CD4-positive, alpha-beta T cell treated with Interleukin-4 for 4 hours (primary cell): Measurements from ENCODE around the gene PRR33.
"Not testable (repeated sequence)": the region's sequence is repeated elsewhere in the genome, so short reads cannot be mapped to it uniquely, and the experiment has no call there.

ENCODE experiments used
- DNase-seq: peaks from one replicate; pipeline ENCODE4 v3.0.0-alpha.2; 2020

Gene PRR33

DNA sequence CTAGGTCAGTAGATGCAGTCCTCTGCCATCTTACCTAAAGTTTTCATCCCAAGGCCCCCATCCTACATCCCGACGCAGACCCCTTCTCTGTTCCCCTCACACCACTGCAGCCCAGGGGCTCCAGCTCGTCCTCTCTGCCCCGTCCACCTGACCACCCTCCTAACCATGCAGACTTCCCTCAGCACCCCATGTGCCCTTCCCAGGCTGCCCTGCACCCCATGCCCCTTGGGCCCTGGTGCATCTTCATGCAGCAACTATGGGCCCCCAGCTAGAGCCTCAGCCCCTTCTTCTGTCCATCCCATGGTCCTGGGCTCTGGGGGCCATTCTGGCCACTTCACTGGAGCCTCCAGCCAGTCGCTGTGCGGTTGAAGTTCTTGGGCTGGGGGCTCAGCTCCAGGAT lies 2.9 kb downstream of the PRR33 start:
- DNase-seq, result no peak

DNA sequence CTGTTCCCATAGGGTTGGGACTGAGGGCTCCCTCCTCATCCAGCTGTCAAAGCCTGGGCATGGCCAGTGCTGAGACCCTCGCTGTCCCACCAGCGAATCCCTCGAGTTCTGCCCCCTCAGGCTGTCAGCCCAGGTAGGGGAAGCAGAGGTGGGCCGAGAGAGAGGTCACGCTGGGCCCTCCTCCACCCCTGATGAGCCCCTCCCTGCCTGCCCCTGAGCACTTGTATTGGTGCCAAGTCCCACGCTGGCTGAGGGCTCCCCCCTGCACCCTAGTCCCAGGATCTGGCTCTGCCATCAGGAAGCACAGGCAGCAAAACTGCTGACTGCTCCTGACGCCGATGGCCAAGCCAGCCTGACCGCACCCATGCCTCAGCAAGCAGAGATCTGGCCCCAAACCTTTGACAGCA lies 3.3 kb downstream of the PRR33 start:
- DNase-seq, result no peak

DNA sequence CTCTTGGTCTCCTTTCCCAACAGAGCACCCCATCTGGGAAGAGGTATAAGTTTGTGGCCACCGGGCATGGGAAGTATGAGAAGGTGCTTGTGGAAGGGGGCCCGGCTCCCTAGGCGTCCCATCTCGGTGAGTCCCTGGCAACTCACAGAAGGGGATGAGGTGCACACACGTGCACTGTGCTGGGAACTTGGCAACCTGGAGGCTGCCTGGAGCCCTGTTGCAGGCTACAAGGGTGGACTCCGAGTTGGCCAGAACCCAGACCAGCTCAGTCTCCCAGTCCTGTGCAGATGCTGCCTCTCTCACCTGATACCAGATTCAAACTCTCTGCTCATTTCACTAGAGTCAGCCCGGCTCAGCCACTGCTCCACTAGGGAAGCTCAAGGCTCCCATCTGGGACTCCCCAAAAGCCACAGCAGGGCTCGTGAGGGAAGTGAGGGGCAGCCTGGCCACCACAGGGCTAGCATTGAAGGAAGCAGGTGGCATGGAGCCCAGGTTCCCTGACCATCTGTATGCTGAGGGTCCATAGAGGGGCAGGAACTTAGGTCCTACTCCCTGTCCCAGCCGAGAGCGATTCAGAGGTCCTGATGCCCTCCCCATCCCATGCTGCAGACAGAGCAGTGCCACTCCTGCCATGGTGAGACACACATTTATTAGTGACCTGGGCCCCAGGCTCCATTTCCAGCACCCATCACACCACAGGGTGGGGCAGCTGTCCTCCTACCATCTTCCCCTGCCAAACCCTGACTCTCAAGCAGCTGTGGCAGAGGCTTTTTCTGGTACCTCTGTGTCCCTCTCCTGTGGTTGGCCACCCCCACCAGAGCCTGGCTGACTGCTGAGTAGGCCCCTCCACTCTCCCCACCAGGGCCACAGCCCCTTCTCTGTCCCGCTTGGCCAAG lies 4.0 kb downstream of the PRR33 start:
- DNase-seq, result no peak

DNA sequence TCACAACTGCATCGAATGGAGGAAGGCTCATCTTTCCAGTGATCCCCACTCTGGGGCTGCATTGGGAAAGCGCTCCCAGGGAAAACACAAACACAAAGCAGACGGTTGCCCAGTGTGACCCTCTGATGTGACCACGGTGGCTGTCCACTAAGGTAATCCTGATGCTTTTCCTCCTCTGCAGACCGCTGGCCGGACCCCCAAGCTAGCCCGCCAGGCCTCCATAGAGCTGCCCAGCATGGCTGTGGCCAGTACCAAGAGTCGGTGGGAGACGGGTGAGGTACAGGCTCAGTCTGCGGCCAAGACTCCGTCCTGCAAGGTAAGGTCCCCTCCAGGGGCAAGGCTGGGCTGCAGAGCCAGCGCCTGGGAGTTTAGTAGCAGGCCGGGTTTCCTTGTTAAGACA lies 5.1 kb downstream of the PRR33 start:
- not testable (repeated sequence) for DNase-seq

DNA sequence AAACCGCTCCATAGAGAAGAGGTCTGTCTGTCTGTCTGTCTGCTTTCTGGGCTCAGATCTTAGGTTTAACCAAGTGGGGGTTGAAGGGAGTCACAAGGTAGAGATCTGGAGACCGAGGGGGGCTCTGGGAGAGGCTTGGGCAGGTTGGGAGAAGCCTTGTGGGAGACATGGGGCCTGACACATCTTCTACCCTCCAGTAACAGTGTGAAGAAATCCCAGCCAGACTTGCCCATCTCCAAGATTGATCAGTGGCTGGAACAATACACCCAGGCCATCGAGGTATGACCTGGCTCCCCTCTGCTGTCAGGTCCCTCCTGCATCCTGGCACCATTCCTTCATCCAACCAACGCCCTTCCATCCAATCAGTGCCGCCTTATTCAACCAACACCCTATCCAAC lies 7.4 kb downstream of the PRR33 start:
- DNase-seq, result no peak

DNA sequence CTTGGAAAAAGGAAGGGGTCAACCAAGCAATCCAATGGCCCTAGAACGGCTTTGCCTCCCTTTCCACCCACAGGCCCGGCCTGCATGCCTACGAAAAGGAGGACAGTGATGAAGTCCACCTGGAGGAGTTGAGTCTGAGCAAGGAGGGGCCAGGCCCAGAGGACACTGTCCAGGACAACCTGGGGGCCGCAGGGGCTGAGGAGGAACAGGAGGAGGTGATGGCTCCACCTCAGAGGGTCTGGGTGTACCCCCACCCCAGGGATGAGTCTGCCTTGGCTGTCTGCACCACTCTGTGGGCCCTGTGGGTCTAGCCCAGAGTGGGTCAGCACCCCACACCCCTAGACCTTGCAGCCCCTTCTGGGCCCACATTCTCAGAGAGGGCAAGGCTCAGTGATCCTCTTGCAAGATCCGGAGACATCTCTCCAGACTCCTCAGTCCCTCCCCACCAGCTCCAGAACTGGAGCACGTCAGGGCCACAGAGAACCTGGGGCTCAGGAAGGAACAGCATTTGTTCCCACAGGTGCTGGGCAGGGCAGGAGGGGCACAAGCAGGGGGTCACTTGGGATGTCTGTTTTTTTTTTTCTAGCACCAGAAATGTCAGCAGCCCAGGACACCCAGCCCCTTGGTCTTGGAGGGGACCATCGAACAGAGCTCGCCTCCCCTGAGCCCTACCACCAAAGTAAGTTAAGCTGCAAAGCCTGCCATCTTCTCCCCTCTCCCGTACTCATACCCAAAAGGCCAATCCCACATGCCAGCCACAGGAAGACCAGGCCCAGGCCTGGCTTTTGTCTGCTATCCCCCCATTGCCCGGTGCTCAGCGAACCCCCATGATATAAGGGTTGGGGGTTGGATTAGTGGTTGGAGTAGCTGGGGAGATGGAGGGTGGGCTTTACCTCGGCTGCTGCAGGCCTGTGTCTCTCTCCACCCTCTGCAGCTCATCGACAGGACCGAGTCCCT lies 8.1 kb downstream of the PRR33 start:
- DNase-seq, result no peak

DNA sequence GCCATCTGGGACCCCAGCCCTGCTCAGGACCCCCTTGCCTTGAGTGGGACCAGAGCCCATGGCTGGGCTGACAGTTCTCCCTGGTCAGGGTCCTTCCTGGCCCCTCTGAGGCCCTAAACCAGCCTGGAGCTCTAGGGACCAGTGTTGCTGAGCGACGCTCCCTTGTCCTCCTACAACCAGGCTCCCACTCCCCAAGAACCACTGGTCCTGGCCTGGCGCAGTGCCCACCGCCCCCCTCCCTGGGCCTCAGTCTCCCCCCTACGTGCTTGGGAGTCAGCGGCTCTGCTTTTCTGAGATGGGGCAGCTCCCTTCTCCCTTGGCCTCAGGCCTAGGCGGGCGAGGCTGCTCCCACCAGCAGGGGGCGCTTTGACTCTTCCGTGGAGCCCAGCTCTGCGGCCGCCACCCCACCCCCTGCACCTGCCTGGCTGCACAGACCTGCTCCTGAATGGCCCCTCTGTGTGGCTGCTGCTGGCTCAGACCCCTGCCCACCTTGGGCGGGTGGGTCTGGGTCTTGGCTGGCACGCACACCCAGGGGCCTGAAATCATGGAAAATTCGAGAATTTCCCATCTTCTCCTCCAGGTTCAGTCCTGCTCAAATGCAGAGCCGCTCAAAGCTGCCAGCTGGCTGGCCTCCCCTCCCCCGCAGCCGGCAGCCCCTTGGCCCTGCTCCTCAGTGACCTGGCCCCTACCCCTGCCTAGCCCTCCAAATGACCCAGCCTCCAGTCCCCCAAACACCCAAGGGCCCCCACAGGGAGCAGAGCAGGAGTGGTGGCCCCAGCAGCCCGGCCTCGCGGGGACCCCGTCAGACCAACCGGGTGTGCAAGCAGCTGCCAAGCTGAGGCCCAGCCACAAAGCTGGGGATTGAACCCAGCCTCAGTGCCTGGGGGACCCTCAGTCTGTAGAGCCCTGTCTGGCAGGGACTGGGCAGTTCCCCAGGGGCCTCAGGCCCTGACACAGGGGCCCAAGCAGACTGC lies 9.1 kb downstream of the PRR33 start:
- peak; percentile 57 for DNase-seq

DNA sequence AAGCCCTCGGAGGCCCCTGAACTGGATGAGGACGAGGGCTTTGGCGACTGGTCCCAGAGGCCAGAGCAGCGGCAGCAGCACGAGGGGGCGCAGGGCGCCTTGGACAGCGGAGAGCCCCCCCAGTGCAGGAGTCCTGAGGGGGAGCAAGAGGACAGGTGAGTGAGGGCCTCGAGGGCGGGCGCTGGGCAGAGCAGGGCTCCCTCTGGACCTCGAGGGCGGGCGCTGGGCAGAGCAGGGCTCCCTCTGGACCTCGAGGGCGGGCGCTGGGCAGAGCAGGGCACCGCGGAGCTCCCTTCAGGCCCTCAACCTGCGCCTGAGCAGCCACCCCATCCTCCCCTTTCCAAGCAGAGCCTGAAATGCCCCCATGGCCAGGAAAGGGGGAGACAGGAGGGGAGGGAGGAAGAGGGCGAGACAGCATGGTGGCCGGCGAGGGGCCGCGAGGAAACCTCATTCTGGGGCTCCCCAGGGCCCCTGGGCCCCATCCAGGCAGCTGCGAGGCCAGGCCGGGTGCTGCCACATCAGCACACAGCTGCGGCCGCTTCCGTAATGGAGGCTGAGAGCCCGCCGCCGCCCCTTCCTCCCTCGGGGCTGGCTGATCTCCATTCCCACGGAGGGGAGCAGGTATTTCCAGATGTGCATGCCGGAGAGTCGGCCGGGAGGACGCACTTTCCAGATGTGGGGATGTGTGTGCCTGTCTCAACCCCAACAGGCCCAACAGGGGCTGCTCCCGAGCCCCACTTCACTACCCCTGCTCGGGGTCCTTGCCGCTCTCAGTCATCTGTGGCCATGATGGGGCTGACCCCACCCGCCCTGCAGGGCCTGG lies 10.0 kb downstream of the PRR33 start:
- DNase-seq, result no peak

DNA sequence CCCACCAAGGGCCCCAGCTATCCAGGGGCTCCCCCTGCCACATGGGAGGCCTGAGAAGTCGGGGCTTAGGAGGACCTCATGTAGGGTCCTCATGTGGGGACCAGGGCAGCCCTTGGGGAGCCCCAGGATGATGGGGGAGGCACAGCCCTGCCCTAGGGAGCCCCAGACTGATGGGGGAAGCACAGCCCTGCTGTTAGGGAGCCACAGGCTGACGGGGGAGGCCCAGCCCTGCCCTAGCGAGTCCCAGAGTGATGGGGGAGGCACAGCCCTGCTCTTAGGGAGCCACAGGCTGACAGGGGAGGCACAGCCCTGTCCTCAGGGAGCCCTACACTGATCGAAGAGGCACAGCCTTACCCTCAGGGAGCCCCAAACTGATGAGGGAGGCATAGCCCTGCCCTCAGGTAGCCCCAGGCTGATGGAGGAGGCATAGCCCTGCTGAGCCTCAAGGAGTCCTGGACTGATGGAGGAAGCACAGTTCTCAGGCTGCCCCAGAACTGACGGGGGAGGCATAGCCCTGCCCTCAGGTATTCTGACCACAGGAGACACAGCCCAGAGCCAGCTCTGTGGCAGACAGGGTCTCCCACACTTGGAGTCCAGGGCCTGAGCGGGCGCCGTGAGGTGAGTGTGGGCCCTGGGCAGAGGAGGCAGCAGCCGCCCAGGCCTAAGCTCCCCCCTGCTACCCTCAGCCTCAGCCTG lies 10.8 kb downstream of the PRR33 start:
- DNase-seq, result no peak

DNA sequence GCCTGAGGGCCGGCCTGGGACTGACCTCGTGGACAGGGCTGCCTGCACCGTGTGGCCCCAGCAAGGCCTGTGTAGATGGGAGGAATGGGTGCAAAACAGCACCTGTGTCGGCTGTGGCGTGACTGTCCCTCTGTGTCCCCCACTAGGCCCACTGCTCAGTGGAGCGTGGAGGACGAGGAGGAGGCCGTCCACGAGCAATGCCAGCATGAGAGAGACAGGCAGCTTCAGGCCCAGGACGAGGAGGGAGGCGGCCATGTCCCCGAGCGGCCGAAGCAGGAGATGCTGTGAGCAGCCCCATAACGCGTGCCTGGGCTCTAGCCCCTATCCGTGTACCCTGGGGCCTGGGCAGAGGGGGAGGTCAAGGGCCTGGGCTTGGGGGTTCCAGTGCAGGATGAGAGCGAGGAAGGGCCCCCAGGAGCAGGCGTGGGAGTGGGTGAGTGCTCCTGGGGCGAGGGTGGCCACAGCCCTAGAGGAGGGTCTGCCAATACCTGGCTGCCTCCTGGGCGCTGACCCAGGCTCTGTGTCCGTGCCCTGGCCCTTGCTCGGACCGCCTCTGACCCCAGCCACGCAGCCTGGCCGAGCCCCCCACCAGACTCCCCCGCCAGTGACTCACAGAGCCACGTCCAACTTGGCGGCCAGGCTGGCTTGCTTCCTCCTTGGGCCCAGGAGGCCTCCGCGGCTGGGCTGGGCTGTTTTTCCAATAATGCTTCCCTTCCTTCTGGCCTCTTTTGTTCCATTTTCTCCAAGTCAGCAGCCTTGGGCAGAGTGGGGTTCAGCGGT lies 11.6 kb downstream of the PRR33 start:
- no peak for DNase-seq

DNA sequence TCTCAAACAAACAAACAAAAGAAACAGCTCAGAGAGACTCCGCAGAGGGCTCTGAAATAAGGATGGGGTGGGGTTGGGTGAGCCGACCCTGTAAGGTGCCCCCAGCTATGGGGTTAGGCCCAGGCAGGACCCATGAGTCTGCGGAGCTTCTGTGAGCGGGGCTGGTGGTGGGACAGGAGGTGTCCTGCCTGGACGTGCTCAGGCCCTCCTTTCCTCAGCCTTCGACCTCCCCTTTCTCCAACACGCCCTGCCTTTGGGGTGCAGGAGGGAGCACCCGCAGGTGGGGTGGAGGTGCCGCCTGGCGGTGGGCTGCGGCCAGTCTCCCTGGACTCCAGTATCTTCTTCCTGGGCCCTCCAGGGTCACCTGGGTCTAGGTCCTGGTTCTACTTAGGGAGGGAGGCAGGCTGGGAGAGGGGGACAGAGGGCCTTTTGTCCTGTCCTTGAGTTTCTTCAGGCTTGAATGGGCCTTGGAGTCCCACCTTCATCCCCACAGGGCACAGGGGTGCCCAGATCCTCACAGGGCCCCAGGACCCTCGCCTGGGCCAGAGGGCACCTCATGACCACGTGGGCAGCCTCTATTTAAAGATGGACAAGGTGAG lies 12.3 kb downstream of the PRR33 start:
- DNase-seq, result no peak

DNA sequence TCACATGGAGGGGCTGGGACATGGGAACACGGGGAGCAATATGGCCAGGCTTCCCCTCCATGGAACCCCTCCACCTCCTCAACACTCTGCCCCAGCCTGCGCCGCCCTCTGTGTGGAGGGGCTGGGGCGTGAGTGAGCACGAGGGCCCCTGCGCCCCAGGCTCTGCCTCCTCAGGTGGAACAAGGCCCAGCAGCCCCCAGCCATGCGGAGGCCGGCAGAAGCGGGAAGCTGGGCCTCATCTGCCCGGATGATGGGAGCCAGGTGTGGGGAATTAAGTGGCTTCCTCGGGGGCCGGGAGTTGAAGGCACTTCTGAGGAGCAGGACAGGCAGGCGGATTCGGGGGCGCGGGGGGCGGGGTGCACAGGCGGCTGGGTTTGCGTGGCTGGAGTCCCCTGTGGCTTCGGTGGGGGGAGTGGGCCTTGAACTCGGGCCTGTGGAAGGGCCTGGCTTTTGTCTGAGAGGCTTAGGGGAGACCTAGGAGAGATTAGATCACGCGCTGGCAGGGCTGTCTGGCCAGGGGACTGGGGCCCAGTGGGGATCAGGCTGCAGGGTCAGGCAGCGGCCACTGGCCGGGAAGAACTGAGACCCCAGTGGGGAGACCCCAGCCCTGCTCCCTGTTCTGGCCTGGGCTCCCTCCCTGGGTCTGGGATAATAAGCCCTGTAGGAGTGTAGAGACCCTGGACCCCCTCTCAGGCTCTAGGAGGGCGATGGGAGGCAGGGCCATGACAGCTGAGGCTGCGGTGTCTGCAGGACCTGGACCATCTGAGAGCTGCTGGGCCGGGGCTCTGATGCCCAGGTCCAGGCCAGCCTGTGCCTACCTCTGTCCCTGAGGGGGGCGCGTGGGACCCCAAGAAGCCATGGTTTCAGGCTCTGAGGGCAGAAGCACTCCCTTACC lies 13.3 kb downstream of the PRR33 start:
- no peak for DNase-seq

DNA sequence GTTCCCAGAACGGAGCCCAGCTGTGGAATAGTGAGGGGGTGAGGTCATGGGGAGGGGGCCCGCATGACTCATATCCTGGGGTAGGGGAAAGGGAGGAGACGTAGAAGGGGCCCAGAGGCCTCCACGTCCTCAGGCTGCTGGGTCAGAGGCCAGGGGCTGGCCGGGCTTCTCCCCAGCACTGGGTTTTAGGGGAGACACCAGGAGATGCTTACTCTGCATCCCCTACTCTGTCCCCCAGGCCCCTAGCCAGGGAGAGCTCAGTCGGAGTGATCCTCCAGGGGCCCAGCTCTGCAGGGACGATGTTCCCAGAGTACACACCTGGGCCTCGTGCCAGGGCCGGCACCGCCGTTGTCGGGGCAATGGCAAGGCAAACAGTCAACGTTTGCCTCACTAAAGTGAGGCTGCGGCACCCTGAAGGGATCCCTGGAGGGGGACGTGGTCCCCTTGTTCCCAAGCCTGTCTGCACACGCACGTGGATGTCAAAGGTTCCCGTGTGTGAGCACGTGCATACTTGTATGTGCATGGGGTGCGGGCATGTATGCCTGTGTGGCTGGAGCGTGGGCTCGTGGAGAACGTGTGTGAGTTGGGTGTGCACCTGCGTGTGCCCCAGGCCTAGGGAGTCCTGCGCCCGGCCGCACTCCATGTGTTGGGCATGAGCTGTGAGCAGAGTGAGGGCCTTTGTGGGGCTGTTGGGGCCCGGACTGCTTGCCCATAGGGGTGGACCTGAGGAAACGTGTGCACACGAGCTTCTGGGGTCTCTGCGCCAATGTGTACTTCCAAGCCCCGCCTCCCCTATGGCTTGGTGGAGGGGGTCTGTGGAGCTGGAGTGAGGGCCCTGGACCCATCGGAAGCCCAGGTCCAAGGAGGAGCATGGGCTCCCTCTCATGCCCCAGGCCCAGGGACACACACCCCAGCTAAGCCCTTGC lies 14.2 kb downstream of the PRR33 start:
- no peak for DNase-seq

DNA sequence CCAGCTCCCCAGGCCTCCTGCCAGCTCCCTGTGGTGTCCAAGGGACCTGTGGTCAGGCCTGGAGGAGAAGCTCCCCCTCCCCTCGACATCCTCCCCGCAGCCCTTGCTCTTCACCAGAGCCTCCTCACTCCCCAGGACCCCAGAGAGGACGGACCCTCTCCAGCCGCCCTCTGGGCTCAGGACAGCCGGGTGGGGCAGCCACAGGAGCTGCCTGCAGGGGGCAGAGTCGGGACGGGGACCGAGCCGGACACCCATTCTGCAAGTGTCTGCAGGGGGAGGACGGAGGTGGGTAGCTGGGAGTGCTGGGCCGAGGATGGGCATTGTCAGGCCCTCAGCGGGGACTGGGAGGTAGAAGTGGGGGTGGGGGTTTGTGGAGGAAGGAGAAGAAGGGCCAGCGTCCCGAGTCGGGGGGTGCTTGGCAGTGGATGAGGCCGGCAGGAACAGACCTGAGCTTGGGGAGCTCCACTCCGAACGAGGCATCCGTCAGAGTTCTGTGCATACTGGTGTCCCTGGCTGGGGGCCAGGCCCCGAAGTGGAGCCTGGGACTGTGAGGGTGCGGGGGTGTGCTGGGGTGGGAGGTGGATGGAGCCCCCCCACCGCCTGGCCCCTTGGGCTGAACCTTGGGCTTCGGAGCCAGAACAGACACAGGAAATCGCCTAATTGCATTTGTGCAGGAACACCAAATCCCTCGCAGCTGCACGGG lies 15.2 kb downstream of the PRR33 start:
- no peak for DNase-seq

DNA sequence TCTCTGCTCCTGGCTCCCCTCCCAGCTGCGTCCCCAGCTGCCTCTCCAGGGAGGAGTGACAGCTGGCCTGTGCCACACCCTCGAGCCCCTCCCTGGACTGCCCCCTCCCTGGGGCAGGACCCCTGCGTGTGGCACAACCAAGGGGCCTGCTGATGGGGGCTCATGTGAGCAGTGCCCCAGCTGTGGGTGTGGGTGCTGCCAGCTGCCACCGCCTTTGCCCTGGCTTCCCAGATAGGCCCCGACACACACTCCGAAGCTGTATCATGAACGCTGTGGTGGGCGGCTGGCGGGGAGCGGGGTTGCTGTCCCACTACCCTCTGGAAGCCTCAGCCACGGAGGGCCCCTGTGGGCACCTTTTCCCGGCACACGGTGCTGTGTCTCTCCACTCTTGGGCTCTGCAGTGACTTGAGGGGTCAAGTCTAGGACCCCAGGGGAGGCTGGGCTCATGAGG lies 15.8 kb downstream of the PRR33 start:
- not testable (repeated sequence) for DNase-seq

DNA sequence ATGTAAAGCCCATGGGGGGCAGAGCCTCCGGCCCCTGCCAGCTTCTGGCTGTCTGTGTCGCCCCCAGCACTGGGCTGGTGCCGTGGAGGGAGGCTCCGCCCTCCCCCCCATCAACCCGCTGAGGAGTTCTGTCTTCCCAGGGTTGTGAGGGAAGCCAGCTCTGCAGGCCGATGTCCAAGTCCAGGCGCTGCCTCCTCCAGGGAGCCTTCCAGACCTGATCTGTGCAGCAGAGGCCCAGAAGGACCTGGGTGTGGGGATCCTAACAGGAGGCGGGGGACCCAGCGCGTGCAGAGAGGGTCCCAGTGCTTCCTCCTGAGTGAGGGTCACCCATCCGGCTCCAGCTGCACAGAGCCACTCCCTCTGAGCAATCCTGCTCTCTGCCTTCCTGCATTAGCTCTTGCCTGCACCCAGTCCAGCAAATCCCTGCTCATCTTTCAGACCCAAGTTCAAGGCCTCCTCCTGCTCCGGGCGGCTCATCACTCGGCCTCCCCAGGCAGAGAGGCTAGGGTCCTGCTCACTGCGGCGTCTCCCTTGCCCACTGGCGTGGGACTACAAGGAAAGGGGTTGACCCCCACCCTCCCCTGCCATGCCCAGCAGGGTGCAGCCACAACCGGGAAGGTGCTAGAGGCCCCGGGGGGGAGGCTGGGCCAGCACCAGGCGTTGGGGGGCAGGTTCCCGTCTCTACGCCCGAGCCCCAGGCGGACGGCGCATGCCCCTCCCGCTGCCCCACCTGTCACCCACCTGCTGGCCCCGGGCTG lies 16.4 kb downstream of the PRR33 start:
- no peak for DNase-seq
